Measurements from ENCODE around the gene PODNL1. TPM values are rescaled to one million over a fixed set of nuclear protein-coding genes. Genes with fewer than 3 reads are reported as not detected.

The PODNL1 gene
- total RNA-seq (1.0 and 2.1 TPM in 2 replicates), polyA plus RNA-seq (3.5 and 6.9 TPM in 2 replicates), polyA minus RNA-seq (ENCODE audit: low replicate concordance) (1.3 and 10.2 TPM in 2 replicates)
- 6.4 and 13.3 TPM in 2 replicates for polyA plus RNA-seq (2012)

- Histone ChIP-seq H3K4me1 (ENCODE audit: control insufficient read depth, extremely low read depth, insufficient read depth, low read length) (peaks cover 6% of the 10 kb centered on the region), H3K27me3 (ENCODE audit: control insufficient read depth, insufficient read depth, low read length) (no peaks in the 10 kb centered on the region), H3K4me2 (ENCODE audit: extremely low read depth, insufficient read depth, low read length) (peak within 1 kb of the TSS; percentile 28), H3K36me3 (ENCODE audit: control insufficient read depth, insufficient read depth, low read length) (no peaks in the 10 kb centered on the region), H2AFZ (ENCODE audit: low read length) (peak within 1 kb of the TSS; percentile 21), H4K20me1 (ENCODE audit: control insufficient read depth, extremely low read depth, insufficient read depth, low read length) (no peaks in the 10 kb centered on the region), H3K79me2 (ENCODE audit: control insufficient read depth, insufficient read depth, low read length) (no peaks in the 10 kb centered on the region), H3K4me3 (replicated peaks in 1 of 4; ENCODE audit: control extremely low read depth in 1 of 4, insufficient read depth in 1 of 4, low read depth in 3 of 4, low read length in 4 of 4) (peak within 1 kb of the TSS; percentile 20 to 65 (median 32)), H3K9ac (ENCODE audit: insufficient read depth, low read length) (peak within 1 kb of the TSS; percentile 16), H3K9me3 (ENCODE audit: control insufficient read depth, insufficient read depth, low read depth, low read length) (no peaks in the 10 kb centered on the region), H3K27ac (ENCODE audit: insufficient read depth, low read length) (no peak within 1 kb of the TSS)
- DNase-seq (ENCODE audit: low read depth in 2 of 2): peak; percentile 74 to 87
- no peak for TF ChIP-seq EZH2 (IDR thresholded peaks at IDR 0.05; ENCODE audit: low read length, missing control alignments)
- TF ChIP-seq CTCF (conservative IDR thresholded peaks at IDR 0.05 in 1 of 2, IDR thresholded peaks at IDR 0.05 in 1 of 2; ENCODE audit: low read depth in 1 of 2, low read length in 2 of 2): no peak
Measured at GRCh38 chr19:13938301-13939064, at the start of gene PODNL1. Gene PODNL1 (minus strand): TSS chr19:13938417. CDS start chr19:13938181, 236 bp downstream.

- TF ChIP-seq CTCF (conservative IDR thresholded peaks at IDR 0.05 in 1 of 2, IDR thresholded peaks at IDR 0.05 in 1 of 2; ENCODE audit: low read depth in 1 of 2, low read length in 2 of 2) (no peak), EZH2 (IDR thresholded peaks at IDR 0.05; ENCODE audit: low read length, missing control alignments) (no peak)
- Histone ChIP-seq H3K4me2 (ENCODE audit: extremely low read depth, insufficient read depth, low read length) (no peak overlapping the region), H3K9ac (ENCODE audit: insufficient read depth, low read length) (no peak overlapping the region), H4K20me1 (ENCODE audit: control insufficient read depth, extremely low read depth, insufficient read depth, low read length) (no peaks in the 10 kb centered on the region), H3K4me3 (replicated peaks in 1 of 4; ENCODE audit: control extremely low read depth in 1 of 4, insufficient read depth in 1 of 4, low read depth in 3 of 4, low read length in 4 of 4) (no peak overlapping the region), H3K4me1 (ENCODE audit: control insufficient read depth, extremely low read depth, insufficient read depth, low read length) (peaks cover 7% of the 10 kb centered on the region), H3K27me3 (ENCODE audit: control insufficient read depth, insufficient read depth, low read length) (no peaks in the 10 kb centered on the region), H3K9me3 (ENCODE audit: control insufficient read depth, insufficient read depth, low read depth, low read length) (no peaks in the 10 kb centered on the region), H3K36me3 (ENCODE audit: control insufficient read depth, insufficient read depth, low read length) (no peaks in the 10 kb centered on the region), H3K79me2 (ENCODE audit: control insufficient read depth, insufficient read depth, low read length) (no peaks in the 10 kb centered on the region), H2AFZ (ENCODE audit: low read length) (no peak overlapping the region), H3K27ac (ENCODE audit: insufficient read depth, low read length) (peak overlapping the region; percentile 0)
- DNase-seq (ENCODE audit: low read depth in 2 of 2): no peak
Measured at GRCh38 chr19:13987101-13987890, 49.1 kb upstream of the PODNL1 start.

GRCh38 chr19:13986348-13986904 lies 48.2 kb upstream of the PODNL1 start:
- peak in 1 of 2 donors; percentile 55 for DNase-seq (ENCODE audit: low read depth in 2 of 2)
- Histone ChIP-seq H3K79me2 (ENCODE audit: control insufficient read depth, insufficient read depth, low read length) (no peaks in the 10 kb centered on the region), H3K27me3 (ENCODE audit: control insufficient read depth, insufficient read depth, low read length) (no peaks in the 10 kb centered on the region), H3K4me1 (ENCODE audit: control insufficient read depth, extremely low read depth, insufficient read depth, low read length) (peaks cover 7% of the 10 kb centered on the region), H3K9ac (ENCODE audit: insufficient read depth, low read length) (peak overlapping the region; percentile 21), H4K20me1 (ENCODE audit: control insufficient read depth, extremely low read depth, insufficient read depth, low read length) (no peaks in the 10 kb centered on the region), H3K27ac (ENCODE audit: insufficient read depth, low read length) (peak overlapping the region; percentile 0), H3K36me3 (ENCODE audit: control insufficient read depth, insufficient read depth, low read length) (no peaks in the 10 kb centered on the region), H2AFZ (ENCODE audit: low read length) (peak overlapping the region; percentile 56), H3K4me3 (replicated peaks in 1 of 4; ENCODE audit: control extremely low read depth in 1 of 4, insufficient read depth in 1 of 4, low read depth in 3 of 4, low read length in 4 of 4) (no peak overlapping the region), H3K4me2 (ENCODE audit: extremely low read depth, insufficient read depth, low read length) (no peak overlapping the region), H3K9me3 (ENCODE audit: control insufficient read depth, insufficient read depth, low read depth, low read length) (no peaks in the 10 kb centered on the region)
- TF ChIP-seq CTCF (conservative IDR thresholded peaks at IDR 0.05 in 1 of 2, IDR thresholded peaks at IDR 0.05 in 1 of 2; ENCODE audit: low read depth in 1 of 2, low read length in 2 of 2) (no peak), EZH2 (IDR thresholded peaks at IDR 0.05; ENCODE audit: low read length, missing control alignments) (no peak)

Data from fibroblast of lung (primary cell).